OCI-LY7 (cell line): ENCODE measurements around the gene GPBAR1.
"Not testable (repeated sequence)": the region's sequence is repeated elsewhere in the genome, so short reads cannot be mapped to it uniquely, and the experiment has no call there.

Experiments used
- EZH2phosphoT487 ChIP-seq: fragments of 200-600 bp; sonication (generic); IDR thresholded peaks from 2 replicates; pipeline ENCODE4 v1.6.1; 2018; ENCODE audit warnings: low read depth, borderline replicate concordance, mild to moderate bottlenecking, mixed run types, antibody characterized with exemption, low read length, moderate library complexity, mixed read lengths
- TF ChIP-seq, protein P1 (sequence below): fragments of 200-600 bp; sonication (generic); conservative IDR thresholded peaks from 2 replicates; pipeline ENCODE4 v1.5.1; 2014; ENCODE audit warnings: mild to moderate bottlenecking, antibody characterized with exemption, low read length, moderate library complexity, mixed read lengths

- TF ChIP-seq, protein P1, sequence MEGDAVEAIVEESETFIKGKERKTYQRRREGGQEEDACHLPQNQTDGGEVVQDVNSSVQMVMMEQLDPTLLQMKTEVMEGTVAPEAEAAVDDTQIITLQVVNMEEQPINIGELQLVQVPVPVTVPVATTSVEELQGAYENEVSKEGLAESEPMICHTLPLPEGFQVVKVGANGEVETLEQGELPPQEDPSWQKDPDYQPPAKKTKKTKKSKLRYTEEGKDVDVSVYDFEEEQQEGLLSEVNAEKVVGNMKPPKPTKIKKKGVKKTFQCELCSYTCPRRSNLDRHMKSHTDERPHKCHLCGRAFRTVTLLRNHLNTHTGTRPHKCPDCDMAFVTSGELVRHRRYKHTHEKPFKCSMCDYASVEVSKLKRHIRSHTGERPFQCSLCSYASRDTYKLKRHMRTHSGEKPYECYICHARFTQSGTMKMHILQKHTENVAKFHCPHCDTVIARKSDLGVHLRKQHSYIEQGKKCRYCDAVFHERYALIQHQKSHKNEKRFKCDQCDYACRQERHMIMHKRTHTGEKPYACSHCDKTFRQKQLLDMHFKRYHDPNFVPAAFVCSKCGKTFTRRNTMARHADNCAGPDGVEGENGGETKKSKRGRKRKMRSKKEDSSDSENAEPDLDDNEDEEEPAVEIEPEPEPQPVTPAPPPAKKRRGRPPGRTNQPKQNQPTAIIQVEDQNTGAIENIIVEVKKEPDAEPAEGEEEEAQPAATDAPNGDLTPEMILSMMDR = not testable (repeated sequence)
- not testable (repeated sequence) for TF ChIP-seq EZH2phosphoT487
These were observed 12.5 kb downstream of the GPBAR1 start for GRCh38 chr2:218273214-218273907.
